Smooth muscle cell (in vitro differentiated cells): ENCODE results near the gene NTRK2. TPM values are rescaled to one million over a fixed set of nuclear protein-coding genes. Genes with fewer than 3 reads are reported as not detected.

Experiments used
- DNase-seq: peaks from one replicate; lab custom pipeline; 2025; ENCODE audit not compliant: unreplicated experiment; lab: John Stamatoyannopoulos, UW
- H2AFZ ChIP-seq: fragments of 200-600 bp; sonication (generic); 2 replicates; pipeline ENCODE4 v1.6.0; 2016; ENCODE audit warnings: antibody characterized with exemption, low read depth, mild to moderate bottlenecking
- H3F3A ChIP-seq: fragments of 200-600 bp; sonication (generic); 2 replicates; pipeline ENCODE4 v1.6.0; 2017; ENCODE audit warnings: antibody characterized with exemption, low read depth
- H3K27ac ChIP-seq: fragments of 200-600 bp; sonication (generic); 2 replicates; pipeline ENCODE4 v1.5.1; 2016; ENCODE audit warnings: low read depth, mild to moderate bottlenecking
- H3K27me3 ChIP-seq: fragments of 200-600 bp; sonication (generic); 2 replicates; pipeline ENCODE4 v1.6.1; 2016; ENCODE audit warnings: low read depth, mild to moderate bottlenecking
- H3K36me3 ChIP-seq: fragments of 200-600 bp; sonication (generic); 2 replicates; pipeline ENCODE4 v1.5.1; 2016; ENCODE audit warnings: low read depth
- H3K4me1 ChIP-seq: fragments of 200-600 bp; sonication (generic); 2 replicates; pipeline ENCODE4 v1.5.1; 2016; ENCODE audit warnings: low read depth
- H3K4me2 ChIP-seq: fragments of 200-600 bp; sonication (generic); 2 replicates; pipeline ENCODE4 v1.6.0; 2016; ENCODE audit warnings: mild to moderate bottlenecking
- H3K4me3 ChIP-seq: fragments of 200-600 bp; sonication (generic); 2 replicates; pipeline ENCODE4 v1.5.1; 2016; ENCODE audit warnings: mild to moderate bottlenecking
- H3K79me2 ChIP-seq: fragments of 200-600 bp; sonication (generic); 2 replicates; pipeline ENCODE4 v1.6.0; 2016; ENCODE audit warnings: low read depth, mild to moderate bottlenecking
- H3K9ac ChIP-seq: fragments of 200-600 bp; sonication (generic); 2 replicates; pipeline ENCODE4 v1.6.0; 2016; ENCODE audit warnings: low read depth
- H3K9me3 ChIP-seq: fragments of 200-600 bp; sonication (generic); replicated peaks from 2 replicates; pipeline ENCODE4 v1.5.1; 2016; ENCODE audit warnings: low read depth
- H4K20me1 ChIP-seq: fragments of 200-600 bp; sonication (generic); 2 replicates; pipeline ENCODE4 v1.6.0; 2016; ENCODE audit warnings: low read depth
- CTCF ChIP-seq: fragments of 200-600 bp; sonication (generic); IDR thresholded peaks from 2 replicates; pipeline ENCODE4 v1.5.1; 2017; ENCODE audit warnings: borderline replicate concordance, mild to moderate bottlenecking, antibody characterized with exemption; ENCODE audit not compliant: insufficient read depth, poor library complexity, severe bottlenecking
- whole genome bisulfite sequencing: methylation state at CpG from one replicate; pipeline ENCODE4 v1.1.7; 2016; ENCODE audit warnings: low lambda C conversion rate; 5-methylcytosine and 5-hydroxymethylcytosine counted together
- polyA plus RNA-seq: library from polyadenylated mRNA; unstranded; fragments of >200 nt; fragmentation: Nextera tagmentation; extraction: Ambion mirVana; gene quantifications from 2 replicates; pipeline ENCODE4 v1.2.1, GENCODE V29; 2016
- total RNA-seq: library from RNA; depleted of rRNA; stranded (reverse); fragments of >200 nt; gene quantifications from 2 replicates; pipeline ENCODE4 v1.2.3, GENCODE V29; 2014

The NTRK2 gene
- total and polyA plus RNA-seq, 2 experiments from 2014 or later, result 1.7 to 3.9 TPM

- no peak overlapping the region for H3K9ac ChIP-seq
- no peak overlapping the region for H2AFZ ChIP-seq
- H3F3A ChIP-seq, result no peaks in the 10 kb centered on the region
- TF ChIP-seq CTCF, result peak; percentile 46
- H3K4me2 ChIP-seq, result no peak overlapping the region
- H3K27me3 ChIP-seq, result peaks cover 63% of the 10 kb centered on the region
- DNase-seq, result no peak
- H3K27ac ChIP-seq, result no peak overlapping the region
- H3K4me1 ChIP-seq, result no peaks in the 10 kb centered on the region
- WGBS, result 79% methylated on average over 6 of the region's 6 CpGs
- no peaks in the 10 kb centered on the region for H3K9me3 ChIP-seq
- H3K79me2 ChIP-seq, result no peaks in the 10 kb centered on the region
- H3K4me3 ChIP-seq, result no peak overlapping the region
- H4K20me1 ChIP-seq, result no peaks in the 10 kb centered on the region
- no peaks in the 10 kb centered on the region for H3K36me3 ChIP-seq
These were observed 263.5 kb downstream of the NTRK2 start for GRCh38 chr9:84932915-84933527.

GRCh38 chr9:84935528-84936117 lies 266.1 kb downstream of the NTRK2 start:
- peaks cover 4% of the 10 kb centered on the region for H3F3A ChIP-seq

GRCh38 chr9:84937180-84937579 lies 267.7 kb downstream of the NTRK2 start:
- Histone ChIP-seq H3K36me3 (no peaks in the 10 kb centered on the region), H3K9me3 (no peaks in the 10 kb centered on the region), H3K79me2 (no peaks in the 10 kb centered on the region), H4K20me1 (no peaks in the 10 kb centered on the region), H3K4me2 (no peak overlapping the region), H3K27me3 (peaks cover 29% of the 10 kb centered on the region), H3K4me1 (no peaks in the 10 kb centered on the region), H3K4me3 (no peak overlapping the region), H3F3A (peaks cover 4% of the 10 kb centered on the region), H2AFZ (no peak overlapping the region), H3K27ac (no peak overlapping the region), H3K9ac (no peak overlapping the region)
- TF ChIP-seq CTCF, result no peak
- DNase-seq, result no peak
- 78% methylated on average over 2 of the region's 2 CpGs for WGBS

More at GRCh38 chr9:84935528-84936117, 266.1 kb downstream of the NTRK2 start:
- no peak overlapping the region for H3K4me2 ChIP-seq
- H3K36me3 ChIP-seq, result no peaks in the 10 kb centered on the region
- H3K4me3 ChIP-seq, result no peak overlapping the region
- no peak overlapping the region for H3K27ac ChIP-seq
- peaks cover 40% of the 10 kb centered on the region for H3K27me3 ChIP-seq
- H3K79me2 ChIP-seq, result no peaks in the 10 kb centered on the region
- H4K20me1 ChIP-seq, result no peaks in the 10 kb centered on the region
- DNase-seq, result no peak
- H3K9ac ChIP-seq, result no peak overlapping the region
- no peak for TF ChIP-seq CTCF
- no peak overlapping the region for H2AFZ ChIP-seq
- no peaks in the 10 kb centered on the region for H3K4me1 ChIP-seq
- H3K9me3 ChIP-seq, result no peaks in the 10 kb centered on the region

GRCh38 chr9:84937581-84937980 lies 268.1 kb downstream of the NTRK2 start:
- Histone ChIP-seq H4K20me1 (no peaks in the 10 kb centered on the region), H3K9ac (no peak overlapping the region), H3K9me3 (no peaks in the 10 kb centered on the region), H3K27ac (no peak overlapping the region), H3K4me1 (no peaks in the 10 kb centered on the region), H3K27me3 (peaks cover 29% of the 10 kb centered on the region), H3K79me2 (no peaks in the 10 kb centered on the region), H3K4me3 (no peak overlapping the region), H3K36me3 (no peaks in the 10 kb centered on the region), H3F3A (peaks cover 4% of the 10 kb centered on the region), H3K4me2 (no peak overlapping the region), H2AFZ (no peak overlapping the region)
- no peak for DNase-seq
- TF ChIP-seq CTCF, result no peak
- WGBS, result 90% methylated on average over 3 of the region's 3 CpGs
